Neuronal stem cell (in vitro differentiated cells): ENCODE measurements around the gene TOM1.
A peak's percentile ranks its signal among the peaks of the same experiment; 100 is the strongest.

Experiments
- DNase-seq: peaks from one replicate; pipeline ENCODE4 v3.0.0-alpha.2; 2013; ENCODE audit warnings: low spot score
- H2AFZ ChIP-seq: one replicate; pipeline ENCODE4 v1.6.1; 2013; ENCODE audit warnings: mild to moderate bottlenecking, low read length, inconsistent platforms
- H2AK5ac ChIP-seq: 2 replicates; pipeline ENCODE4 v1.6.1; 2013; ENCODE audit warnings: low read depth, mild to moderate bottlenecking, inconsistent platforms, low read length, moderate library complexity, mixed read lengths
- H2BK120ac ChIP-seq: 2 replicates; pipeline ENCODE4 v1.6.1; 2013; ENCODE audit warnings: low read depth, mild to moderate bottlenecking, inconsistent platforms, low read length, moderate library complexity, mixed read lengths
- H2BK12ac ChIP-seq: one replicate; pipeline ENCODE4 v1.6.1; 2013; ENCODE audit warnings: low read length, inconsistent platforms
- H2BK15ac ChIP-seq: 2 replicates; pipeline ENCODE4 v1.6.1; 2013; ENCODE audit warnings: mild to moderate bottlenecking, low read length, inconsistent platforms, mixed read lengths
- H2BK5ac ChIP-seq: one replicate; pipeline ENCODE4 v1.6.1; 2013; ENCODE audit warnings: inconsistent platforms, mild to moderate bottlenecking, low read length, moderate library complexity
- H3K14ac ChIP-seq: one replicate; pipeline ENCODE4 v1.6.1; 2013; ENCODE audit warnings: low read length, inconsistent platforms
- H3K18ac ChIP-seq: 2 replicates; pipeline ENCODE4 v1.6.1; 2013; ENCODE audit warnings: low read length, inconsistent platforms
- H3K23ac ChIP-seq: 2 replicates; pipeline ENCODE4 v1.6.1; 2013; ENCODE audit warnings: low read depth, mild to moderate bottlenecking, mixed read lengths, low read length, inconsistent platforms; ENCODE audit not compliant: poor library complexity
- H3K27ac ChIP-seq: replicated peaks from 3 replicates; pipeline ENCODE4 v1.5.1; 2013; ENCODE audit warnings: low read length, inconsistent platforms
- H3K27me3 ChIP-seq, 3 experiments: 2 replicates each; pipeline ENCODE4 v1.6.1; 2013; ENCODE audit warnings: low read length in 3 of 3, mild to moderate bottlenecking in 2 of 3, inconsistent platforms in 1 of 3, low read depth in 1 of 3, mixed read lengths in 1 of 3, moderate library complexity in 1 of 3; ENCODE audit not compliant: control insufficient read depth in 3 of 3, insufficient read depth in 3 of 3
- H3K36me3 ChIP-seq, 2 donors: replicated peaks in 1 of 2; 2 replicates each; pipeline ENCODE4 v1.6.1; 2013; ENCODE audit warnings: low read length in 2 of 2; ENCODE audit not compliant: control insufficient read depth in 2 of 2, insufficient read depth in 2 of 2
- H3K4ac ChIP-seq: 2 replicates; pipeline ENCODE4 v1.6.1; 2013; ENCODE audit warnings: inconsistent platforms, mild to moderate bottlenecking, low read length, moderate library complexity
- H3K4me1 ChIP-seq, 2 donors: 1 replicate in 1 of 2; 2 replicates in 1 of 2; pipeline ENCODE4 v1.6.1; 2013; ENCODE audit warnings: low read length in 2 of 2, low read depth in 1 of 2; ENCODE audit not compliant: control insufficient read depth in 2 of 2, insufficient read depth in 1 of 2
- H3K4me2 ChIP-seq: one replicate; pipeline ENCODE4 v1.6.1; 2013; ENCODE audit warnings: mild to moderate bottlenecking, low read length, inconsistent platforms; ENCODE audit not compliant: insufficient read depth, poor library complexity, severe bottlenecking
- H3K4me3 ChIP-seq, 2 donors: 2 replicates each; pipeline ENCODE4 v1.5.1; 2013; ENCODE audit warnings: low read length in 2 of 2, mild to moderate bottlenecking in 2 of 2, inconsistent platforms in 1 of 2, moderate library complexity in 1 of 2
- H3K79me1 ChIP-seq: one replicate; pipeline ENCODE4 v1.6.1; 2013; ENCODE audit warnings: low read depth, mild to moderate bottlenecking, inconsistent platforms, low read length, moderate library complexity
- H3K9ac ChIP-seq: one replicate; pipeline ENCODE4 v1.6.1; 2013; ENCODE audit warnings: mild to moderate bottlenecking, low read depth, low read length, inconsistent platforms; ENCODE audit not compliant: poor library complexity
- H3K9me3 ChIP-seq, 2 donors: replicated peaks in 1 of 2; 2 replicates each; pipeline versions ENCODE3 to v1.6.1; 2013; ENCODE audit warnings: low read length in 2 of 2, mild to moderate bottlenecking in 2 of 2, inconsistent platforms in 1 of 2, low read depth in 1 of 2, mixed read lengths in 1 of 2, moderate library complexity in 1 of 2; ENCODE audit not compliant: control insufficient read depth in 2 of 2, insufficient read depth in 1 of 2
- H4K8ac ChIP-seq: one replicate; pipeline ENCODE4 v1.6.1; 2013; ENCODE audit warnings: low read depth, mild to moderate bottlenecking, inconsistent platforms, low read length, moderate library complexity
- H4K91ac ChIP-seq: one replicate; pipeline ENCODE4 v1.6.1; 2013; ENCODE audit warnings: low read length, low read depth, mild to moderate bottlenecking, inconsistent platforms; ENCODE audit not compliant: poor library complexity
- WGBS, 2 donors: extraction: QIAGEN DNeasy Blood & Tissue Kit; methylation state at CpG; one replicate each; pipeline ENCODE4 v1.1.7; 2013; ENCODE audit warnings: missing lambda C conversion rate in 2 of 2, mixed read lengths in 1 of 2; ENCODE audit not compliant: insufficient read length in 2 of 2, insufficient replicate concordance in 1 of 2; ENCODE audit errors: extremely low coverage in 2 of 2; 5-methylcytosine and 5-hydroxymethylcytosine counted together

The TOM1 gene

GRCh38 chr22:35306350-35306967 lies 6.8 kb downstream of the TOM1 start:
- Histone ChIP-seq H3K36me3 (no peaks in the 10 kb centered on the region), H2AFZ (peak overlapping the region; percentile 66), H3K4me1 (peaks cover 15 to 24% of the 10 kb centered on the region in 2 donors), H2BK15ac (no peak overlapping the region), H3K4me3 (no peak overlapping the region), H3K4ac (no peak overlapping the region), H4K91ac (no peak overlapping the region), H2BK5ac (no peak overlapping the region), H3K27ac (peak overlapping the region; percentile 46), H3K18ac (no peak overlapping the region), H2BK120ac (no peak overlapping the region), H3K4me2 (no peak overlapping the region), H3K79me1 (peaks cover 6% of the 10 kb centered on the region), H4K8ac (no peak overlapping the region), H3K9me3 (no peaks in the 10 kb centered on the region), H2BK12ac (no peak overlapping the region), H3K9ac (no peak overlapping the region), H3K23ac (no peak overlapping the region), H3K14ac (no peak overlapping the region), H2AK5ac (no peak overlapping the region), H3K27me3 (no peaks in the 10 kb centered on the region)
- DNase-seq: peak; percentile 60
- WGBS, 2 donors: no CpG with 5 or more reads among the region's 4 CpGs

GRCh38 chr22:35307372-35307771 lies 7.7 kb downstream of the TOM1 start:
- H3K14ac ChIP-seq: no peak overlapping the region

GRCh38 chr22:35307892-35308291 lies 8.2 kb downstream of the TOM1 start:
- DNase-seq: no peak
- no peaks in the 10 kb centered on the region for H3K36me3 ChIP-seq
- H3K14ac ChIP-seq: no peak overlapping the region
- H2AFZ ChIP-seq: no peak overlapping the region
- no peak overlapping the region for H4K8ac ChIP-seq
- H3K79me1 ChIP-seq: peaks cover 8% of the 10 kb centered on the region
- no peak overlapping the region for H3K27ac ChIP-seq
- H3K9me3 ChIP-seq: no peaks in the 10 kb centered on the region
- H2BK5ac ChIP-seq: no peak overlapping the region
- H2BK15ac ChIP-seq: no peak overlapping the region
- H2BK12ac ChIP-seq: no peak overlapping the region
- no peak overlapping the region for H3K4ac ChIP-seq
- H3K27me3 ChIP-seq: no peaks in the 10 kb centered on the region
- no peak overlapping the region for H4K91ac ChIP-seq
- H3K4me2 ChIP-seq: no peak overlapping the region
- peak overlapping the region; percentile 27 for H3K18ac ChIP-seq
- H3K23ac ChIP-seq: no peak overlapping the region
- no peak overlapping the region for H3K9ac ChIP-seq
- no peak overlapping the region for H3K4me3 ChIP-seq
- H3K4me1 ChIP-seq: peaks cover 20 to 28% of the 10 kb centered on the region in 2 donors
- no peak overlapping the region for H2BK120ac ChIP-seq
- no CpG with 5 or more reads among the region's 7 CpGs for WGBS, 2 donors
- no peak overlapping the region for H2AK5ac ChIP-seq

More at GRCh38 chr22:35307372-35307771, 7.7 kb downstream of the TOM1 start:
- H2BK5ac ChIP-seq: peak overlapping the region; percentile 71
- no peak overlapping the region for H2AFZ ChIP-seq
- H3K27me3 ChIP-seq: no peaks in the 10 kb centered on the region
- peaks cover 16 to 26% of the 10 kb centered on the region in 2 donors for H3K4me1 ChIP-seq
- no peak overlapping the region for H3K4ac ChIP-seq
- peaks cover 9% of the 10 kb centered on the region for H3K79me1 ChIP-seq
- peak overlapping the region; percentile 17 for H3K27ac ChIP-seq
- no peak overlapping the region for H4K8ac ChIP-seq
- WGBS, 2 donors: no CpG with 5 or more reads among the region's 9 CpGs
- no peaks in the 10 kb centered on the region for H3K9me3 ChIP-seq
- peak overlapping the region; percentile 68 for H4K91ac ChIP-seq
- no peak for DNase-seq
- H3K23ac ChIP-seq: no peak overlapping the region
- peak overlapping the region; percentile 96 for H3K18ac ChIP-seq
- H3K4me2 ChIP-seq: no peak overlapping the region
- no peak overlapping the region for H3K9ac ChIP-seq
- H2BK120ac ChIP-seq: no peak overlapping the region
- H2BK15ac ChIP-seq: peak overlapping the region; percentile 84
- H2AK5ac ChIP-seq: peak overlapping the region; percentile 88
- no peaks in the 10 kb centered on the region for H3K36me3 ChIP-seq
- H3K4me3 ChIP-seq: no peak overlapping the region
- H2BK12ac ChIP-seq: peak overlapping the region; percentile 77

GRCh38 chr22:35308480-35309021 lies 8.9 kb downstream of the TOM1 start:
- H3K23ac ChIP-seq: no peak overlapping the region
- H3K9me3 ChIP-seq: no peaks in the 10 kb centered on the region
- peaks cover 7% of the 10 kb centered on the region for H3K79me1 ChIP-seq
- H4K8ac ChIP-seq: no peak overlapping the region
- H3K4me3 ChIP-seq: no peak overlapping the region
- no peaks in the 10 kb centered on the region for H3K36me3 ChIP-seq
- no peak overlapping the region for H3K9ac ChIP-seq
- no peak overlapping the region for H2BK15ac ChIP-seq
- H3K18ac ChIP-seq: no peak overlapping the region
- no peak overlapping the region for H3K4me2 ChIP-seq
- H2BK12ac ChIP-seq: no peak overlapping the region
- H4K91ac ChIP-seq: no peak overlapping the region
- H3K27ac ChIP-seq: no peak overlapping the region
- H2AK5ac ChIP-seq: no peak overlapping the region
- H2BK120ac ChIP-seq: no peak overlapping the region
- WGBS, 2 donors: no CpG with 5 or more reads among the region's 6 CpGs
- H3K4ac ChIP-seq: no peak overlapping the region
- DNase-seq: no peak
- H2BK5ac ChIP-seq: no peak overlapping the region
- H3K27me3 ChIP-seq: no peaks in the 10 kb centered on the region
- no peak overlapping the region for H2AFZ ChIP-seq
- H3K14ac ChIP-seq: no peak overlapping the region
- peaks cover 20 to 28% of the 10 kb centered on the region in 2 donors for H3K4me1 ChIP-seq
